GM04503 (cell line): ENCODE measurements around the gene LYVE1.

ENCODE experiments used
- DNase-seq: peaks from one replicate; pipeline ENCODE4 v3.0.0-alpha.2; 2012; ENCODE audit warnings: low read depth

The LYVE1 gene

GRCh38 chr11:10522276-10522675 lies 46.2 kb downstream of the LYVE1 start:
- DNase-seq, result no peak

GRCh38 chr11:10520562-10520961 lies 47.9 kb downstream of the LYVE1 start:
- no peak for DNase-seq

- no peak for DNase-seq
Observed at GRCh38 chr11:10519630-10520029, 48.8 kb downstream of the LYVE1 start.

GRCh38 chr11:10518891-10519290 lies 49.6 kb downstream of the LYVE1 start:
- no peak for DNase-seq

GRCh38 chr11:10518123-10518522 lies 50.3 kb downstream of the LYVE1 start:
- no peak for DNase-seq

- DNase-seq, result no peak
Observed at GRCh38 chr11:10515418-10515817, 53.0 kb downstream of the LYVE1 start.

GRCh38 chr11:10514709-10515108 lies 53.8 kb downstream of the LYVE1 start:
- no peak for DNase-seq

- DNase-seq, result no peak
Observed at GRCh38 chr11:10514202-10514601, 54.3 kb downstream of the LYVE1 start.

- no peak for DNase-seq
Observed at GRCh38 chr11:10511181-10511621, 57.3 kb downstream of the LYVE1 start.
